ENCODE data around the gene PTPRN2.

GRCh38 chr7:157903710-157904109 lies 683.9 kb downstream of the PTPRN2 start:
- TF ChIP-seq, protein P1, sequence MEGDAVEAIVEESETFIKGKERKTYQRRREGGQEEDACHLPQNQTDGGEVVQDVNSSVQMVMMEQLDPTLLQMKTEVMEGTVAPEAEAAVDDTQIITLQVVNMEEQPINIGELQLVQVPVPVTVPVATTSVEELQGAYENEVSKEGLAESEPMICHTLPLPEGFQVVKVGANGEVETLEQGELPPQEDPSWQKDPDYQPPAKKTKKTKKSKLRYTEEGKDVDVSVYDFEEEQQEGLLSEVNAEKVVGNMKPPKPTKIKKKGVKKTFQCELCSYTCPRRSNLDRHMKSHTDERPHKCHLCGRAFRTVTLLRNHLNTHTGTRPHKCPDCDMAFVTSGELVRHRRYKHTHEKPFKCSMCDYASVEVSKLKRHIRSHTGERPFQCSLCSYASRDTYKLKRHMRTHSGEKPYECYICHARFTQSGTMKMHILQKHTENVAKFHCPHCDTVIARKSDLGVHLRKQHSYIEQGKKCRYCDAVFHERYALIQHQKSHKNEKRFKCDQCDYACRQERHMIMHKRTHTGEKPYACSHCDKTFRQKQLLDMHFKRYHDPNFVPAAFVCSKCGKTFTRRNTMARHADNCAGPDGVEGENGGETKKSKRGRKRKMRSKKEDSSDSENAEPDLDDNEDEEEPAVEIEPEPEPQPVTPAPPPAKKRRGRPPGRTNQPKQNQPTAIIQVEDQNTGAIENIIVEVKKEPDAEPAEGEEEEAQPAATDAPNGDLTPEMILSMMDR (conservative IDR thresholded peaks at IDR 0.05; ENCODE audit: low read length) = no peak
- no peak for TF ChIP-seq EZH2phosphoT487 (IDR thresholded peaks at IDR 0.05; ENCODE audit: borderline replicate concordance, low read depth, low read length)

All from OCI-LY7 (cell line).